Measurements from ENCODE around the gene MAPK10.

MAPK10 gene

GRCh38 chr4:86220121-86220520, 139.7 kb downstream of the MAPK10 start:
- H3K9me3 ChIP-seq (ENCODE audit: severe bottlenecking): no peaks in the 10 kb centered on the region
- no peak overlapping the region for H3K27ac ChIP-seq
- H3K4me3 ChIP-seq (ENCODE audit: low read depth, low read length): no peak overlapping the region
- DNase-seq: no peak
- no peaks in the 10 kb centered on the region for H3K27me3 ChIP-seq (ENCODE audit: insufficient read depth, low read depth, severe bottlenecking)
- no peaks in the 10 kb centered on the region for H3K36me3 ChIP-seq
- TF ChIP-seq CTCF (IDR thresholded peaks at IDR 0.05; ENCODE audit: low read depth, low read length): no peak

GRCh38 chr4:86218746-86219473, 140.9 kb downstream of the MAPK10 start:
- H3K27ac ChIP-seq: no peak overlapping the region
- no peak for DNase-seq
- TF ChIP-seq CTCF (IDR thresholded peaks at IDR 0.05; ENCODE audit: low read depth, low read length): no peak

DNA sequence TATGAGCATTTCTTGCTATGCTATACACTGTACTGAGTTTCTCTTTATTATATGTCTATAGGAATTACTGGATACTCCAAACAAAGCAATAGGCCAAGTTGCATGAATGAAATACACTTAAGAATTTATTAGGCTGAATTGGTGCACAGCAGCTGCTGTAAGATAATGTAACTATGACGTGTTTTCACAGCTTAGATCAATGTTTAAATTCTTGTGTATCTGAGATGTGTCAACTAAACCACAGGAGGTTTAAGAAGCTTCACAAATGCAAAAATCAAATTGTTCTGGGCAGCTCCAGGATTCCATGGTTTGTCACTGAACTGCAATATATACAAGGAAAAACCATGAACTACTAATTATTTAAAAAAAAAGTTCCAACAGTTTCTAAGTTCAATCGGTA, 156.7 kb downstream of the MAPK10 start:
- H3K27ac ChIP-seq: no peak overlapping the region
- H3K9me3 ChIP-seq (ENCODE audit: severe bottlenecking): no peaks in the 10 kb centered on the region

More at GRCh38 chr4:86218746-86219473, 140.9 kb downstream of the MAPK10 start:
- Histone ChIP-seq H3K4me3 (ENCODE audit: low read depth, low read length) (no peak overlapping the region), H3K9me3 (ENCODE audit: severe bottlenecking) (no peaks in the 10 kb centered on the region), H3K27me3 (ENCODE audit: insufficient read depth, low read depth, severe bottlenecking) (no peaks in the 10 kb centered on the region), H3K36me3 (no peaks in the 10 kb centered on the region)

DNA sequence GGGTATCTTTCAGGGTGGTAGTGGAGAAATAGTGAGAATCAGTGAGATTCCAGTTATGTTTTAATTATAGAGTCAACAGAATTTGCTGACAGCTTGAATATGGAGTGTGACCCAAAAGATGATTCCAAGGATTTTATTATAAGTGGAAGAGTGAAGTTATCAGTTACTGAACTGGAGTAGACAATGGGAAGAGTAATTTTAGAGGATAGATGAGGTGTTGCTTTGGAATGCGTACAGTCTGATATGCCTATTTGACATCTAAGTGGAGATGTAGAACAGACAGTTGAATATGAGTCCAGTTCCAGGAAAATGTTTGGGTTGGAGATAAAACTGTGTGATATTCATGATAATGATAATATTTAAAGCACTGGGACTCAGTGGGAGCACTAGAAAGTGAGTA, 174.2 kb downstream of the MAPK10 start:
- Histone ChIP-seq H3K4me3 (ENCODE audit: low read depth, low read length) (no peak overlapping the region), H3K27ac (no peak overlapping the region), H3K36me3 (no peaks in the 10 kb centered on the region), H3K27me3 (ENCODE audit: insufficient read depth, low read depth, severe bottlenecking) (no peaks in the 10 kb centered on the region), H3K9me3 (ENCODE audit: severe bottlenecking) (no peaks in the 10 kb centered on the region)
- no peak for DNase-seq
- TF ChIP-seq CTCF (IDR thresholded peaks at IDR 0.05; ENCODE audit: low read depth, low read length): no peak

More for the DNA sequence above, 156.7 kb downstream of the MAPK10 start:
- Histone ChIP-seq H3K36me3 (no peaks in the 10 kb centered on the region), H3K4me3 (ENCODE audit: low read depth, low read length) (no peak overlapping the region), H3K27me3 (ENCODE audit: insufficient read depth, low read depth, severe bottlenecking) (no peaks in the 10 kb centered on the region)
- no peak for DNase-seq
- TF ChIP-seq CTCF (IDR thresholded peaks at IDR 0.05; ENCODE audit: low read depth, low read length): no peak

GRCh38 chr4:86184901-86185285, 175.0 kb downstream of the MAPK10 start:
- H3K27ac ChIP-seq: no peak overlapping the region
- no peaks in the 10 kb centered on the region for H3K36me3 ChIP-seq
- no peak overlapping the region for H3K4me3 ChIP-seq (ENCODE audit: low read depth, low read length)
- DNase-seq: no peak
- no peak for TF ChIP-seq CTCF (IDR thresholded peaks at IDR 0.05; ENCODE audit: low read depth, low read length)
- no peaks in the 10 kb centered on the region for H3K9me3 ChIP-seq (ENCODE audit: severe bottlenecking)
- no peaks in the 10 kb centered on the region for H3K27me3 ChIP-seq (ENCODE audit: insufficient read depth, low read depth, severe bottlenecking)
